HG02973 (cell line): ENCODE measurements around the gene GALNS.
"Not testable (repeated sequence)": the region's sequence is repeated elsewhere in the genome, so short reads cannot be mapped to it uniquely, and the experiment has no call there.

ENCODE experiments used
- ATAC-seq: cut with Tn5 transposase; IDR thresholded peaks from one replicate; pipeline ENCODE4 v1.9.1; 2021; ENCODE audit warnings: moderate library complexity; ENCODE audit not compliant: unreplicated experiment

Gene GALNS

GRCh38 chr16:88889702-88890352, 33.1 kb upstream of the GALNS start:
- ATAC-seq = not testable (repeated sequence)

- no peak for ATAC-seq
Measured at GRCh38 chr16:88888461-88889387, 32.0 kb upstream of the GALNS start.

- ATAC-seq = no peak
Measured at GRCh38 chr16:88888057-88888456, 31.3 kb upstream of the GALNS start.

- no peak for ATAC-seq
Measured at GRCh38 chr16:88886845-88887521, 30.2 kb upstream of the GALNS start.

- ATAC-seq = no peak
Measured at GRCh38 chr16:88886420-88886844, 29.7 kb upstream of the GALNS start.

- no peak for ATAC-seq
Measured at GRCh38 chr16:88885693-88886280, 29.0 kb upstream of the GALNS start.

- no peak for ATAC-seq
Measured at GRCh38 chr16:88884569-88885271, 28.0 kb upstream of the GALNS start.

- no peak for ATAC-seq
Measured at GRCh38 chr16:88883946-88884345, 27.2 kb upstream of the GALNS start.

- ATAC-seq = no peak
Measured at GRCh38 chr16:88883117-88883895, 26.6 kb upstream of the GALNS start.

GRCh38 chr16:88882358-88883030, 25.7 kb upstream of the GALNS start:
- ATAC-seq = no peak

- ATAC-seq = no peak
Measured at GRCh38 chr16:88881675-88882357, 25.1 kb upstream of the GALNS start.

GRCh38 chr16:88881007-88881615, 24.4 kb upstream of the GALNS start:
- ATAC-seq = no peak

GRCh38 chr16:88880226-88881006, 23.7 kb upstream of the GALNS start:
- ATAC-seq = no peak

- no peak for ATAC-seq
Measured at GRCh38 chr16:88879788-88880055, 23.0 kb upstream of the GALNS start.

- ATAC-seq = no peak
Measured at GRCh38 chr16:88878967-88879787, 22.4 kb upstream of the GALNS start.

- ATAC-seq = no peak
Measured at GRCh38 chr16:88878356-88878755, 21.6 kb upstream of the GALNS start.
